ENCODE measurements around the gene HERPUD1.
"Not testable (repeated sequence)": the region's sequence is repeated elsewhere in the genome, so short reads cannot be mapped to it uniquely, and the experiment has no call there.

HERPUD1 gene

GRCh38 chr16:56992431-56992830 is 60.5 kb downstream of the HERPUD1 start:
- in situ Hi-C loops (cut with HindIII; ENCODE audit: low sequenced_read_pairs) = not testable (repeated sequence)

- in situ Hi-C loops (cut with HindIII; ENCODE audit: low sequenced_read_pairs) = no loop called here
These were observed 61.3 kb downstream of the HERPUD1 start for GRCh38 chr16:56993204-56993603.

GRCh38 chr16:56994311-56994710 is 62.4 kb downstream of the HERPUD1 start:
- in situ Hi-C loops (cut with HindIII; ENCODE audit: low sequenced_read_pairs) = no loop called here

Data from endothelial cell of hepatic sinusoid (primary cell).